Tibial artery (tissue), 4 donors: ENCODE measurements around the gene NET1.

Source experiments
- DNase-seq, 2 donors: peaks; one replicate each; pipeline ENCODE4 v3.0.0-alpha.2; 2019
- H3K27ac ChIP-seq, 2 donors: fragments of 200-600 bp; sonication (generic) in 1 of 2; 1 replicate in 1 of 2; 2 replicates in 1 of 2; pipeline ENCODE4 v1.5.1; 2018 to 2019; ENCODE audit warnings: mild to moderate bottlenecking in 1 of 2
- H3K27me3 ChIP-seq, 2 donors: fragments of 200-600 bp; sonication (generic) in 1 of 2; one replicate each; pipeline versions ENCODE4 v1.5.1 to v1.6.0; 2016 to 2019
- H3K36me3 ChIP-seq, 3 donors: fragments of 200-600 bp; sonication (generic) in 2 of 3; one replicate each; pipeline ENCODE4 v1.5.1; 2016 to 2019; ENCODE audit warnings: mild to moderate bottlenecking in 2 of 3
- H3K4me1 ChIP-seq, 4 donors: fragments of 200-600 bp; sonication (generic) in 2 of 4; 1 replicate in 3 of 4; 2 replicates in 1 of 4; pipeline ENCODE4 v1.5.1; 2016 to 2019
- H3K4me3 ChIP-seq, 2 donors: fragments of 200-600 bp; sonication (generic) in 1 of 2; 1 replicate in 1 of 2; 2 replicates in 1 of 2; pipeline ENCODE4 v1.5.1; 2018 to 2019; ENCODE audit warnings: mild to moderate bottlenecking in 2 of 2
- H3K9me3 ChIP-seq, 3 donors: fragments of 200-600 bp; sonication (generic) in 1 of 3; one replicate each; pipeline ENCODE4 v1.5.1; 2016 to 2019
- CTCF ChIP-seq, 2 experiments: fragments of 200-600 bp in 1 of 2; fragments of 450-650 bp in 1 of 2; IDR thresholded peaks; one replicate each; pipeline ENCODE4 v1.5.1; 2017 to 2019; ENCODE audit warnings: antibody characterized with exemption in 2 of 2, mild to moderate bottlenecking in 1 of 2, moderate library complexity in 1 of 2
- intact Hi-C: fragments of 100-400 bp; cut with DNase I; formaldehyde crosslinking; loops from one replicate; pipeline ENCODE4 v1.15.0; 2023; ENCODE audit warnings: low total_unique reads

NET1 gene

GRCh38 chr10:5500910-5501309 is 88.6 kb downstream of the NET1 start:
- Histone ChIP-seq H3K9me3 (no peaks in the 10 kb centered on the region), H3K4me3 (no peak overlapping the region), H3K27me3 (no peaks in the 10 kb centered on the region), H3K27ac (no peak overlapping the region), H3K4me1 (peaks cover 0 to 25% (median 0%) of the 10 kb centered on the region in 4 donors), H3K36me3 (no peaks in the 10 kb centered on the region)
- DNase-seq: peak; percentile 9 to 47
- TF ChIP-seq CTCF (IDR thresholded peaks at IDR 0.05): no peak
- intact Hi-C loops: no loop called here

- no peak for TF ChIP-seq CTCF (IDR thresholded peaks at IDR 0.05)
- DNase-seq: peak in 1 of 2 donors; percentile 61
Measured at GRCh38 chr10:5502061-5502521, 89.7 kb downstream of the NET1 start.

GRCh38 chr10:5502571-5503476 is 90.5 kb downstream of the NET1 start:
- Histone ChIP-seq H3K4me3 (no peak overlapping the region), H3K9me3 (no peaks in the 10 kb centered on the region), H3K27me3 (no peaks in the 10 kb centered on the region), H3K36me3 (no peaks in the 10 kb centered on the region), H3K27ac (no peak overlapping the region), H3K4me1 (peaks cover 0 to 33% (median 0%) of the 10 kb centered on the region in 4 donors)
- DNase-seq: peak in 1 of 2 donors; percentile 53
- intact Hi-C loops: no loop called here
- TF ChIP-seq CTCF (IDR thresholded peaks at IDR 0.05): no peak

More at GRCh38 chr10:5502061-5502521, 89.7 kb downstream of the NET1 start:
- Histone ChIP-seq H3K9me3 (no peaks in the 10 kb centered on the region), H3K27me3 (no peaks in the 10 kb centered on the region), H3K4me3 (no peak overlapping the region), H3K27ac (no peak overlapping the region), H3K4me1 (peaks cover 0 to 30% (median 0%) of the 10 kb centered on the region in 4 donors), H3K36me3 (no peaks in the 10 kb centered on the region)
- intact Hi-C loops: no loop called here

- Histone ChIP-seq H3K36me3 (no peaks in the 10 kb centered on the region), H3K4me1 (peaks cover 0 to 33% (median 0%) of the 10 kb centered on the region in 4 donors), H3K9me3 (no peaks in the 10 kb centered on the region), H3K4me3 (no peak overlapping the region), H3K27me3 (no peaks in the 10 kb centered on the region), H3K27ac (no peak overlapping the region)
- intact Hi-C loops: no loop called here
- no peak for TF ChIP-seq CTCF (IDR thresholded peaks at IDR 0.05)
- DNase-seq: peak in 1 of 2 donors; percentile 42
Measured at GRCh38 chr10:5503477-5503835, 91.1 kb downstream of the NET1 start.

GRCh38 chr10:5504146-5505072 is 92.1 kb downstream of the NET1 start:
- intact Hi-C loops: no loop called here
- TF ChIP-seq CTCF (IDR thresholded peaks at IDR 0.05): no peak
- H3K4me3 ChIP-seq: no peak overlapping the region
- H3K36me3 ChIP-seq: no peaks in the 10 kb centered on the region
- H3K27ac ChIP-seq: no peak overlapping the region
- H3K27me3 ChIP-seq: no peaks in the 10 kb centered on the region
- H3K4me1 ChIP-seq: peaks cover 0 to 28% (median 0%) of the 10 kb centered on the region in 4 donors
- peak in 1 of 2 donors; percentile 39 for DNase-seq
- H3K9me3 ChIP-seq: no peaks in the 10 kb centered on the region
